Right lobe of liver (tissue), 4 donors: ENCODE results near the gene STK4.

Source experiments
- POLR2A ChIP-seq: fragments of 450-650 bp; IDR thresholded peaks from one replicate; pipeline ENCODE4 v1.6.1; 2017; ENCODE audit warnings: antibody characterized with exemption, mild to moderate bottlenecking
- TF ChIP-seq, protein P1 (sequence below), 4 donors: fragments of 200-600 bp in 3 of 4; fragments of 450-650 bp in 1 of 4; IDR thresholded peaks; one replicate each; pipeline versions ENCODE4 v1.5.1 to v1.8.0; 2016 to 2022; ENCODE audit warnings: antibody characterized with exemption in 4 of 4, mild to moderate bottlenecking in 2 of 4
- donor health status: DM: no; HTN: no; CAD: no.
- donor health status: DM: no; HTN: no; CAD: no.
- donor health status: DM: no; HTN: yes; CAD: no.

DNA sequence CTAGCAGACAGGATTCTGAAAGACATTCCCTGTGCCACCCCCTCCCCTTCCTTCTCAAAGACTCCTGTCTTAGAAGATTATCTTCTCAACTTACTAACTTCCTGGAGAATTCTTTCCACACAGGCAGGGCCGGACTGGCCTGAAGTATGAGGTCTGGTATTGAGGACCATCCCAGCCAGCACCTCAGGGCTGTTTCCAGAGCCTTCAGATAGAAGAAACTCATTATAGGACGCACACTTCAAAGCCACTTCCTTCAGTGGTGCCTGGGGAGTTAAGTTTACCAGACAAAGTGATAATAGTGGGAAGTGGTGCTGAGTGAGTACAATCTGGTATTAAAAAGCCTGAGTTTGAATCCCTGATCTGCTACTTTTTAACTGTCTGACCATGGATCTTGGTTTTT, 119.0 kb downstream of the STK4 start:
- TF ChIP-seq POLR2A, result no peak
- TF ChIP-seq, protein P1, sequence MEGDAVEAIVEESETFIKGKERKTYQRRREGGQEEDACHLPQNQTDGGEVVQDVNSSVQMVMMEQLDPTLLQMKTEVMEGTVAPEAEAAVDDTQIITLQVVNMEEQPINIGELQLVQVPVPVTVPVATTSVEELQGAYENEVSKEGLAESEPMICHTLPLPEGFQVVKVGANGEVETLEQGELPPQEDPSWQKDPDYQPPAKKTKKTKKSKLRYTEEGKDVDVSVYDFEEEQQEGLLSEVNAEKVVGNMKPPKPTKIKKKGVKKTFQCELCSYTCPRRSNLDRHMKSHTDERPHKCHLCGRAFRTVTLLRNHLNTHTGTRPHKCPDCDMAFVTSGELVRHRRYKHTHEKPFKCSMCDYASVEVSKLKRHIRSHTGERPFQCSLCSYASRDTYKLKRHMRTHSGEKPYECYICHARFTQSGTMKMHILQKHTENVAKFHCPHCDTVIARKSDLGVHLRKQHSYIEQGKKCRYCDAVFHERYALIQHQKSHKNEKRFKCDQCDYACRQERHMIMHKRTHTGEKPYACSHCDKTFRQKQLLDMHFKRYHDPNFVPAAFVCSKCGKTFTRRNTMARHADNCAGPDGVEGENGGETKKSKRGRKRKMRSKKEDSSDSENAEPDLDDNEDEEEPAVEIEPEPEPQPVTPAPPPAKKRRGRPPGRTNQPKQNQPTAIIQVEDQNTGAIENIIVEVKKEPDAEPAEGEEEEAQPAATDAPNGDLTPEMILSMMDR (IDR thresholded peaks at IDR 0.05), result no peak
